ENCODE measurements around the gene KBTBD2.
A peak's percentile ranks its signal among the peaks of the same experiment; 100 is the strongest.
"Not testable (repeated sequence)": the region's sequence is repeated elsewhere in the genome, so short reads cannot be mapped to it uniquely, and the experiment has no call there.

The KBTBD2 gene

GRCh38 chr7:32848655-32849054 lies 42.9 kb downstream of the KBTBD2 start:
- not testable (repeated sequence) for DNase-seq

- peak; percentile 75 for DNase-seq
Measured at GRCh38 chr7:32846630-32847225, 44.8 kb downstream of the KBTBD2 start.

- DNase-seq = not testable (repeated sequence)
Measured at GRCh38 chr7:32844748-32845147, 46.8 kb downstream of the KBTBD2 start.

GRCh38 chr7:32843763-32844162 lies 47.8 kb downstream of the KBTBD2 start:
- not testable (repeated sequence) for DNase-seq

GRCh38 chr7:32839846-32840245 lies 51.7 kb downstream of the KBTBD2 start:
- DNase-seq = not testable (repeated sequence)

- not testable (repeated sequence) for DNase-seq
Measured at GRCh38 chr7:32828996-32829752, 62.4 kb downstream of the KBTBD2 start.
